Measurements from ENCODE around the gene CEP164. TPM values are rescaled to one million over a fixed set of nuclear protein-coding genes. Genes with fewer than 3 reads are reported as not detected.
"Not testable (repeated sequence)": the region's sequence is repeated elsewhere in the genome, so short reads cannot be mapped to it uniquely, and the experiment has no call there.

CEP164 gene
- total RNA-seq, 1 donor from 2014 or later = 4.7 TPM

- intact Hi-C loops (cut with DNase I) = loop anchor here (2.0 kb wide), 1 partner anchor 365 kb away; no protein-coding TSS in a partner anchor
- DNase-seq (ENCODE audit: missing footprints) (no peak), ATAC-seq (peak; percentile 83)
These were observed 115.9 kb downstream of the CEP164 start for GRCh38 chr11:117443266-117444186.

DNA sequence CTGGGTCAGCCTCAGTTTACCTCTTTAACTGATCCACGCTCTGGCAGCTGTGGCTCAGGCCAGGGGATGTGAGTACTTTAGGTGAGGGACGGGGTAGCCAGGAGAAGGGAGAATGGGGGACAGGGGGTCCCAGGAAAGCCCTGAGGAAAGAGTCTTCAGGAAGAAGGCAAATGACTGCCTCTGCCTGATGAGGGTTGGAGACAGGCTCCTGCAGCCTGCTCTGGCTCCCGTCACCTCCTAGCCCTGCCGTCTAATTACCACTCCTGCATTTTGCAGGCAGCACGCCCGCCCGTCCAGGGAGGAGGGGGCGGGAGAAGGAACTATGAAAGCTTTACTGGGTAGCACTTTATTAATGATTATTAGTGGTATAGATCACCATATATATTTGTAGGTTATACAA, 116.6 kb downstream of the CEP164 start:
- DNase-seq (ENCODE audit: missing footprints) (no peak), ATAC-seq (no peak)
- intact Hi-C loops (cut with DNase I) = no loop called here

- ATAC-seq (peak; percentile 20), DNase-seq (ENCODE audit: missing footprints) (no peak)
- intact Hi-C loops (cut with DNase I) = no loop called here
These were observed 117.3 kb downstream of the CEP164 start for GRCh38 chr11:117444711-117445658.

DNA sequence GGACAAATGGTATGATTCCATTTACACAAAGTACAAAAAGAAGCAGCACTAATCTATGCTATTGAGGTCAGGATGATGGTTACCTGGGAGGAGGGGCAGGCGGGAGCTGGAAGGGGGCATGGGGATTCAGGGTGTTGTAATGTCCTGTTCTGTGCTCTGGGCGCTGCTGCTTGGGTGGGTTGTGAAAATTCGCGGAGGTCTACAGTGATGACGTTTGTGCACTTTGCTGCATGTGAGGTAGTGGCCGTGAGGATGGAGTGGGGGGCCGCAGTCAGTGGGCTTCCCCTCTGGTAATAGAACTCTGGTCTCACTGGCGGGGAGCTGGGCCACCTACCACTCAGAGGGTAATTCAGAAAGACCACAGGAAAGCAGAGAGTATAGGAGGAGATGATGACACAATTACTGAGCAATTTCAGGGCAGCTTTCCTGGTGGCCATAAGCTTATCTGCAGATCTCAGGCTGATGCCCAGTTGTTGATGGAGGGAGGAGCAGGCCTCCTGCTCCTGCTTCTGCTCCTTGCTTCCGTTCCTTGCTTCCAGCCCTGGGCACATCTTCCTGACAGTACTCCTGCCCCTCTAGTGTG, 121.5 kb downstream of the CEP164 start:
- intact Hi-C loops (cut with DNase I) = no loop called here
- no peak for DNase-seq (ENCODE audit: missing footprints)
- ATAC-seq = no peak

DNA sequence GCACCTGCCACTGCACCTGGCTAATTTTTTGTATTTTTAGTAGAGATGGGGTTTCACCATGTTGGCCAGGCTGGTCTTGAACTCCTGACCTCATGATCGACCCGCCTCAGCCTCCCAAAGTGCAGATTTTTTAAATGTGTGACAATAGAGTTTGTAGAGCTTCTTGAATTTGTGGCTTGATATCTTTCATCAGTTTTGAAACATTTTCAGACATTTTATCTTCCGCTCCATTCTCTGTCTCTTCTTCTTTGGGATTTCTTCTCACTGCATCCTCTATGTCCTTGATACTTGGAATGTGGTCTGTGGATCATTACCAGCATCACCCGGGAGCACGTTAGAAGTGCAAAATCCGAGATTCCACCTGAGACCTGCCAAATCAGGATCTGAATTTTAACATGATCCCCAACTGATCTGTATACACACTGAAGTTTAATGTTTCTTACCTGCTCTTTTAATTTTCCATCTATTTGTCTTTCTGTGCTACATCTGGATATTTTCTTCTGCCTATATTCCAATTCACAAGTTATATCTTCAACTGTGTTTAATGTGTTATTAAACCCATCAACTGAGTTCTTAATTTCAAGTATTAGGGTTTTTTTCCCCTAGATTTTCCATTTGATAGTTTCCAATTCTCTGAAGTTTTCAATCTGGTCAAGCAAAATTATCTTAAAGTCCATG, 126.4 kb downstream of the CEP164 start:
- no peak for ATAC-seq
- intact Hi-C loops (cut with DNase I) = no loop called here

DNA sequence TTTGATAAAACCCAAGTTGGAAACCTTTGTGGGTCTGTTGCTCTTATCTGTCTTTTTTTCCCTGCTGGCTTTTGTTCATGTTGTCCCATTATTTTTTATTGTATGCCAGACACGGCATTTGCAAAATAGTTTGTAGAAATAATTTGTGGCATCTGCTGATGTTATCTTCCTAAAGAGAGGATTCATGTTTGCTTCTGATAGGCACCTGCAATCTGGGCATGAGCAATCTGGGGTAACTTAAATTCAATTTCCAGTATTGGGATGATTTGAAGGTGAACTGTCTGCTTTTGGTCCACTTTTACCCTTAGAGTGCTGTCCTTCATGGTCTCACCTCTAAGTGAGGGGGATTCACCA, 126.9 kb downstream of the CEP164 start:
- ATAC-seq (no peak), DNase-seq (ENCODE audit: missing footprints) (no peak)
- intact Hi-C loops (cut with DNase I) = no loop called here

More for the DNA sequence above, 126.4 kb downstream of the CEP164 start:
- DNase-seq (ENCODE audit: missing footprints) = no peak

GRCh38 chr11:117456027-117456720, 128.5 kb downstream of the CEP164 start:
- intact Hi-C loops (cut with DNase I) = no loop called here
- ATAC-seq (no peak), DNase-seq (ENCODE audit: missing footprints) (no peak)

- DNase-seq (ENCODE audit: missing footprints); intact Hi-C loops (cut with DNase I); ATAC-seq: not testable (repeated sequence)
These were observed 129.0 kb downstream of the CEP164 start for GRCh38 chr11:117456721-117457029.

GRCh38 chr11:117457031-117457785, 129.6 kb downstream of the CEP164 start:
- no peak for DNase-seq (ENCODE audit: missing footprints)
- no peak for ATAC-seq
- intact Hi-C loops (cut with DNase I) = no loop called here

DNA sequence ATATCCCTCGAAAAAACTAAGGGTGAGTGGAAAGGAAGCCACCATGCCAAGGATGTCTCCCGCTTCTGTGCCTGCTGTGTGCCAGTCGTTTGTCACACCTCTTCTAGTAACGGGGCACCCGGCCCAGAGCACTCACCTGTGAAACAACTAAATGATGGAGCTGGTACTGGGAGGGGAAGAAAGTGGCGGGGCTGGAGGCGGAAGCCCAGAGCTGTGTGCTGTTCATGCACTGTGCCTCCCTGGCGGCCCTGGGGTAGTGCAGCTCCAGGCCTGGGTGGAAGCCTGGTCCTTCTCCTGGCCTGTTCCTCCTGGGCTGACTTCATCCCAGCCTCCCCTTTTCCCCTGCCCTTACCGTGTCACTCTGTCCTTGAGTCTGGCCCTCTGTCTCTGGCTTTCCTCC, 130.2 kb downstream of the CEP164 start:
- DNase-seq (ENCODE audit: missing footprints) (no peak), ATAC-seq (no peak)
- intact Hi-C loops (cut with DNase I) = no loop called here

DNA sequence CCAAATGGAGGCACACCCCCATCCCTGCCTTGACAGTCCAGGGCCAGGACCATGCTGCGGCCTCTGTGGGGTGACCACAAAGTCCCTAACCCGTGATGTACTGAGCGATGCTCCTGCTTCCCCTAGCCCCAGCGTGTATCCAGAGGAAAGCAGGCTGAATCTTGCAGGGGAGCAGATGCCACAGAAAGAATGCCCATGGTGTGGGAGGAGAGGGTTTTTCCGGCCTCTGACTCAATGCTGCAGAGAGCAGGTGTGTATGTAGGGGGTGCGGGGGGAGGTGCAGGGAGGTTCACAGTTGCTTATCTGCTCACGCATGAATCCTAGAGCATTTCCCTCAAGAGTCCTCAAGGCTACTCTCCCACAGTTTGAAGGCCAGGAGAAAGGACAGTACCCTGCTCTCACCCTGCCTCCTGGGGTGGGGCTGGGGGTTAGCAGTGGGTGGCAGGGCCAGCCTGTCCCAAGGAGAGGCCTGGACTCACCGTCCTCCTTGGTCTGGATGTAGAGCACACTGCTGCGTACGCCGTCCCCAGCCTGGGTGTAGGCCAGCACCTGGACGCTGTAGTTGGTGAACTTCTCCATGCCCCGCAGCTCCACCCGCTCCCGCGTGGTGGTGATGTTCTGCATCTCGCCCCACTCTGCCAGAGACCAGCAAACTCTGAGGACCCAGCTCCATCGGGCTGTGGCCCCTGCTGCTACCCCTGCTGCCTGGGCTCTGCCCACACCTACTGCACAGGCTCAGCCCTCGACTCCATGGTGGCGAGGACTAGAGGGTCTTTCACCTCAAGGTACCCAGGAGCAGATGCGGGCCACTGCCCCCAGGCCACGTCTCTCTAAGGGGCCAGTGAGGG, 130.8 kb downstream of the CEP164 start:
- intact Hi-C loops (cut with DNase I) = no loop called here
- DNase-seq (ENCODE audit: missing footprints) = no peak
- no peak for ATAC-seq

DNA sequence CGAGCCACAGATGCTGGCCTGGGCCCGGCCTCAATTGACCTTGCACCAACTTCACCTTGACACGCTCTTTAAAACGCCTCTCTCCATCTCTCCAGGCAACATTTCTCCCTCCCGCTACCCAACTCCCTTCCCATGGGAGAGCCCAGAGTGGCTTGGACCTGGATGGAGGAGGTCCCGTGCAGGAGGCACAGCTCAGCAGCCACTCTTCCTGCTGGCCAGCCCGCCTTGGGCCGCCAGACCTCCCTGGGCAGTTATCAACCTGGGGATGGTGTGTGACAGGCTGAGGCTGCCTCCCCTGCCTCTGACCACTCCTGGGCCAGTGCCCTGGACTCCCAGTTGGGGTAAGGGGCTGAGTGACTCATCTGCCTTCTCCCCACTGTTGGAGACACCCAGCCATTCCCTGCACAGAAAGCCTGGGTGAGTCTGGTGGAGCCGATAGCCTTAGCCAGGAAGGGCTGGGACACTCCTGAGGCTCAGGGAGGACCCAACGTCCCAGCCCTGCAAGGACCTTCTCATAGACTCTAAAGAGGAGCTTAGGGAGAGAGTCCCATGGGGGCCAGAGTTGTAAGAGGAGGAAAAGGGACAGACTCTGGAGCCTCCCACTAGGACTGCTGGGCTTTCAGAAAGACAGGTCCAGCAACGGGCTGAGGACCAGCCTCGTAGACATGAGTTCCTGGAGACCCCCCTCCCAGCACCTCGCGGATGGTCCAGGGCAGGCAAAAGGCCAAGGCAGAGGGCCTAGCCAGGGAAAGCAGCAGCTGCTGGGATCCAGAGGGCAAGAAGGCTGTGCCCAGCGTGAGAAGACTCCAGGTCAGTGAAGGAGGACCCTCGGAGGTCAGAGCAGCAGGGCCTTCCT, 131.7 kb downstream of the CEP164 start:
- ATAC-seq (no peak), DNase-seq (ENCODE audit: missing footprints) (no peak)
- intact Hi-C loops (cut with DNase I) = no loop called here

- intact Hi-C loops (cut with DNase I) = loop anchor here (5.0 kb wide), 1 partner anchor 92 kb away; no protein-coding TSS in a partner anchor
- DNase-seq (ENCODE audit: missing footprints) (no peak), ATAC-seq (no peak)
These were observed 132.3 kb downstream of the CEP164 start for GRCh38 chr11:117459979-117460300.

GRCh38 chr11:117461396-117462182, 133.9 kb downstream of the CEP164 start:
- DNase-seq (ENCODE audit: missing footprints) (no peak), ATAC-seq (no peak)
- intact Hi-C loops (cut with DNase I) = loop anchor here (5.0 kb wide), 1 partner anchor 91 kb away; no protein-coding TSS in a partner anchor

Measured in Right ventricle myocardium inferior (tissue), 1 donor.